Mucosa of rectum (tissue), 2 donors: ENCODE measurements around the gene CYBC1.
A peak's percentile ranks its signal among the peaks of the same experiment; 100 is the strongest.

Experiments used
- H3K27ac ChIP-seq, 2 donors: one replicate each; pipeline ENCODE4 v1.7.0; 2013; ENCODE audit warnings: inconsistent platforms in 2 of 2, low read depth in 2 of 2, low read length in 2 of 2
- H3K27me3 ChIP-seq, 2 donors: one replicate each; pipeline ENCODE4 v1.7.0; 2013; ENCODE audit warnings: low read length in 2 of 2; ENCODE audit not compliant: control insufficient read depth in 2 of 2, insufficient read depth in 2 of 2
- H3K36me3 ChIP-seq, 2 donors: one replicate each; pipeline ENCODE4 v1.7.0; 2013; ENCODE audit warnings: low read length in 2 of 2; ENCODE audit not compliant: control insufficient read depth in 2 of 2, insufficient read depth in 2 of 2
- H3K4me1 ChIP-seq, 2 donors: one replicate each; pipeline ENCODE4 v1.7.0; 2013; ENCODE audit warnings: low read length in 2 of 2, mild to moderate bottlenecking in 1 of 2; ENCODE audit not compliant: control insufficient read depth in 2 of 2, insufficient read depth in 2 of 2
- H3K4me3 ChIP-seq, 2 donors: one replicate each; pipeline ENCODE4 v1.7.0; 2013; ENCODE audit warnings: low read length in 2 of 2
- H3K9ac ChIP-seq, 2 donors: one replicate each; pipeline ENCODE4 v1.7.0; 2013; ENCODE audit warnings: low read length in 2 of 2, low read depth in 1 of 2, mild to moderate bottlenecking in 1 of 2
- H3K9me3 ChIP-seq, 2 donors: one replicate each; pipeline ENCODE4 v1.7.0; 2013; ENCODE audit warnings: low read length in 2 of 2; ENCODE audit not compliant: control insufficient read depth in 2 of 2
- donor health status: healthy.
- donor health status: Normal muscosa, but diverticular disease.

CYBC1 gene

DNA sequence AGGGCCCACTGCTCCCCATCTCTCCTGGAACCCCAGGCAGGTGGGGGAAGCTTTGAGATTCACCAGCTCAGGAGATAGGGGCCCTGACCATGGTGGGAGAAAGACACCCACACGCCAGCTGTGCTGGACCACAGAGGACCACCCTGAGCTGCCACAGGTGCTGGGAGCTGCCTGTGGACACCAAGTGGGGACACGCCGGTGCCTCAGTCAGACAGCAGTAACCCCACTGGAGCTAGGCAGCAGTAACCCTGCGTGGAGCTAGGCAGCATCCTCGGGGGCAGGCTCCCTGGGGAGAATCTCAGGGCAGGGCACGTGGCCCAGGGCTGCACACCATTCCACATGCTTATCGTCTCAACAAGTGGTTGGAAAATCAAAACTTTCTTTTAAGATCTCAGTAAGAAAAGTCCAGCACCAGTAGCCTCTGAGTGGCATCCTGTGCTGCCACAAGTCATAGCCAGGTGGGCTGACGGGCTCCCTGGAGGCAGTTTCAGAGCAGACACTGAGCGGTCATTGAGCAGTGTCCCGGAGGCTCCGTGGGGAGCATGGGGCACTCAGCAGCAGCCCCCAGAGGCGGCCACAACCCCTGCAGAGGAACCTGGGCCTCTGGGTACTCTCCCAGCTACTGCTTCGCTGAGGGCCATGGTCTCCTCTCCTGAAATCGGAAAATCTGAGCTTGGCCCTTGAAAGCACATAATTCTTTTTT, 40.4 kb downstream of the CYBC1 start:
- no peaks in the 10 kb centered on the region for H3K9me3 ChIP-seq
- H3K27me3 ChIP-seq = no peaks in the 10 kb centered on the region
- H3K36me3 ChIP-seq = peaks cover 0 to 3% of the 10 kb centered on the region in 2 donors
- H3K4me3 ChIP-seq = no peak overlapping the region
- H3K27ac ChIP-seq = no peak overlapping the region
- no peak overlapping the region for H3K9ac ChIP-seq
- no peaks in the 10 kb centered on the region for H3K4me1 ChIP-seq

DNA sequence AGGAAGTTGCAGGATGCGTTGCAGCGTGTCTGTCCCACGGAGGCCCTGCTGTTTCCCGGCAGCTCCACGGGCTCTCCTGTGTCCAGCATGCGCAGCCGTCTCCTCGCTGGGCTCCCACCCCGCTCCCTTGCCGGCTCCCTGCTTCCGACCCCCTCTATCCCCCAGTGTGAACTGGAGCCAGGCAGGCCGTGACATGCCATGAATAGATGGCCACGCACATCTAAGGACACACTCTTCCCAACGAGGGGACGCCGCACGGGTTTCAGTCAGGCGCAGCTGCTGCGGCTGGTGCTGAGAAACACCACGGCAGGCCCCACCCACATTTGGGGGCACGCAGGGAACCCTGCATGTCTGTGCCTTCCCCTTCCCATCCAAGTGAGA, 41.6 kb downstream of the CYBC1 start:
- H3K27ac ChIP-seq = no peak overlapping the region
- H3K4me1 ChIP-seq = no peaks in the 10 kb centered on the region
- H3K9me3 ChIP-seq = no peaks in the 10 kb centered on the region
- H3K36me3 ChIP-seq = peaks cover 3 to 7% of the 10 kb centered on the region in 2 donors
- H3K27me3 ChIP-seq = no peaks in the 10 kb centered on the region
- no peak overlapping the region for H3K4me3 ChIP-seq
- H3K9ac ChIP-seq = no peak overlapping the region

DNA sequence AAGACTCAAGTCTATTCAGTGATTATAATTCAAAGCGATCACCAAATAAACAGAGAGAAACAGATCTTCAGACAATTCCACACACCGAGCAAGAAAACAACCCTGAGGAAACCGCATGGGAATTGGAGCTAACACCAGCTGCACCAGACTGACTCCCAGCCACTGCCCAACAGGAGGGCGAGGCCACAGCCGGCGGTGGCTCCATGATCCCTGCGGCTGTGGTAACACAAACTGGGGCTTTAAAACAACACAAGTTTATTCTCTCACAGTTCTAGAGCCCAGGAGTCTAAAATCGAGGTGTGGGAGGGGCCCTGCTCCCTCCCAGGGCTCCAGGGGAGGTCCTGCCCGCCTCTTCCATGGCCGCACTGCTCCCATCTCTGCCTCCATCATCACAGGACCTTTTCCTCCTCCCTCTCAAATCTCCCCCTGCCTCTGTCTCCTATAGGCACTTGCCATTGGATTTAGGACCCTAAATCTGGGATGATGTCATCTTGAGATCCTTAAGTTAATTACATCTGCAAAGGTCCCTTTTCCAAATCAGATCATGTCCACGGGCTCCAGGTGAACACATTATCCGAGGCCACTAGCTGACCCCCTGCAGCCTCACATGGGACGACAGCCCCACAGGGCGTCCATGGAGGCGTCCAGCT, 42.1 kb downstream of the CYBC1 start:
- Histone ChIP-seq H3K9me3 (no peaks in the 10 kb centered on the region), H3K4me1 (no peaks in the 10 kb centered on the region), H3K4me3 (no peak overlapping the region), H3K9ac (no peak overlapping the region), H3K36me3 (peaks cover 8 to 11% of the 10 kb centered on the region in 2 donors), H3K27me3 (no peaks in the 10 kb centered on the region), H3K27ac (no peak overlapping the region)

DNA sequence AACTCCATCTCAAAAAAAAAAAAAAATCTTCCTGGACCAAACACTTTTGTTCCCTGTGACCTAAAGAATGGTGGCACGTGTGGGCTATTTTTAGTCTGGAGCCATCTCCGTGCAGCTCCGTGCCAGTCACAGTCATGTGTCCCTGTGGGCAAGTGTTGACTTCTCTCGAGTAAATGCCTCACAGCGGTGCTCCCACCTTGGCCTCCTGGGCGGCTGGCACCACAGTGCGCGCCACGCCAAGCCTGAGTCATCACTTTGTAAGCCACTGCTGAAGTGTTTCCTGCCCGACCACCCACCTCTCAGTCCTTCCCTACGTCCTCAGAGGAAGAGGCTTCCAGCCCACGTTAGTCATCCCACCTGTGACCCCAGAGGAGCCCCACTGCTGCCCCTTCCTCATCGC, 43.3 kb downstream of the CYBC1 start:
- Histone ChIP-seq H3K4me3 (no peak overlapping the region), H3K27ac (no peak overlapping the region), H3K4me1 (no peaks in the 10 kb centered on the region), H3K9me3 (no peaks in the 10 kb centered on the region), H3K36me3 (peaks cover 8% of the 10 kb centered on the region in 2 donors), H3K27me3 (no peaks in the 10 kb centered on the region), H3K9ac (no peak overlapping the region)

DNA sequence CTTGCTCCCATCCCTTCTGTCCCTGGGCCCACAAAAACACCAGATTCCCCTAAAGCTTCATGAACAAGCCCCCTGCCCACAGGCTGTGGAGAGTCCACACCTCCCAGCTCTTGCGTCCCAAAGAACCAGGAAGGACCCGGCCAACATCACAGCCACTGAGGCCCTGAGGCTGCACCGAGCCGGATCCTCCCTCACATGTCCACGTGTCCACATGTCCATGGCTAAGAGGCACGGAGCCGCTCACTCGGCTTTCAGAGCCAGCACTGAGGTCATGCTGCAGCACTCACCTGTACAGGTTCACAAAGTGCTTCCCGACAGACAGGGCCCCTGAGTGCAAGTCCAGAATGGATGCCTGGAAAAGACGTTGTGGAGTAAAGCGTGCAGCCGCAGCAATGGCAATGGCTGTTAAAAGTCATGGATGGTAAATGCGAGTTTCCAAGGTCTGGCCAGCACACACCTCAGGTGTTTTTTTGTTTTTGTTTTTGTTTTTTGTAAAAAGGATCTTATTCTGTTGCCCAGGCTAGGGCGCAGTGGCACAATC, 44.4 kb downstream of the CYBC1 start:
- Histone ChIP-seq H3K4me1 (no peaks in the 10 kb centered on the region), H3K4me3 (no peak overlapping the region), H3K9me3 (no peaks in the 10 kb centered on the region), H3K27ac (no peak overlapping the region), H3K36me3 (peaks cover 8% of the 10 kb centered on the region in 2 donors), H3K9ac (no peak overlapping the region), H3K27me3 (no peaks in the 10 kb centered on the region)

DNA sequence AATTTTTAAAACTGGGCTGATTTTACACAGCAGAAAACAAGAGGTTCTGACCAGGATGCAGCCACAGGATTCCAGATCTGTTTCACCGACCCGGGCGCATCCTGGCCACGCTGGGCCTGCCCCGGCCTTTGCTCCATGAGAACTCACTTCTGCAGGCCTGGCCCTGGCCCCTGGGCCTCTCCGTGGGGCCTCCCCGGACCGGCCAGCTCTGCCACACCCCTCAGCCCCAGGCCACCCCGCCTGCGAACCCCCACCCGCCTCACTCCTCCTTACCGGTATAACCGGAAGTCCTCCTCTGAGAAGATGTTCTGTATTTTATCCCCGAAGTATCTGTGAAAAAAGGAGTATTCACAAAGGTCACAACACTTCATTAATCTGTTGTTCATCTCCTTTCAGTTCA, 45.5 kb downstream of the CYBC1 start:
- Histone ChIP-seq H3K27ac (no peak overlapping the region), H3K4me3 (no peak overlapping the region), H3K36me3 (peaks cover 8 to 10% of the 10 kb centered on the region in 2 donors), H3K27me3 (no peaks in the 10 kb centered on the region), H3K9ac (no peak overlapping the region), H3K4me1 (peaks cover 0 to 3% of the 10 kb centered on the region in 2 donors), H3K9me3 (no peaks in the 10 kb centered on the region)

DNA sequence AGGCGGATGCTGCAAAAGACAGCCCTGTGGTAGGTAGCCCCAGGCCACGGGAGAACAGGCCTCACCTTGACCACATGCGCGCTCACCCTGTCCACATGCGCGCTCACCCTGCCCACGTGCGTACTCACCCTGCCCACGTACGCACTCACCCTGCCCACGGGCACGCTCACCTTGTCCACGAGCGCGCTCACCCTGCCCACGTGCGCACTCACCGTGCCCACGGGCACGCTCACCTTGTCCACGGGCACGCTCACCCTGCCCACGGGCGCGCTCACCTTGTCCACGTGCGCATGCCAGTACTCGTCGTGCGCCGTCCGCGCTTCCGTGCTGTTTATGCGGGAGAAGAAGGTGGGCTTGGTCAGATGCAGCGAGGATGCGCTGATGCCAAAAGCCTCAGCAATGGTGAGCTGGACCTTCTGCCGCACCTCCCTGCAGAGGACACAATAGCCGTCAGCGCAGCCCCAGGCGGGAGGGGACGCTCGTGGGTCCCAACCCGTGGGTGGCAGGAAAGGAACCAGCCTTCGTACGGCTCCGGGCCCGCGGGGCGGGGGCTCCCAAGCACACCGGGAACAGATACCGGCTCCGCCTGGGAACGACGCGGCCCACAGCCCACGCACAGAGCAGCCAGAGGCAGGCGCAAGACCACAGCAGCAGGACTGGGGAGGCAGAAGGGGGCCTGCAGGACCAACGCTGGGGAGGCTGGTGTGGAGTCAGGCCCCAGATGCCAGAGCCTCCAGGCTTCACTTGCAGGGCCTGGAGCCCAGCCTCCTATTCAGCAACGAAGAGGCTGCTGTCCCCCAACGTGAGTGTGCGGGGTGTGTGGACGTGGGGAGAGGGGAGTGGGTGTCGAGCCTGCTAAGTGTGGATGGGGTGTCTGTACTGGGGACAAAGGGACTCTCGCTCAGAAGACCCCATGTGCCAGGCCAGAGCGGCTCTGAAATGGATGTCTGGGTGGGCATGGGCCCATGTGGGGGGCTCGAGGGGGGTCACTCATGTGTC, 46.6 kb downstream of the CYBC1 start:
- H3K4me1 ChIP-seq = peaks cover 0 to 3% of the 10 kb centered on the region in 2 donors
- H3K9ac ChIP-seq = no peak overlapping the region
- H3K4me3 ChIP-seq = no peak overlapping the region
- peaks cover 11% of the 10 kb centered on the region in 2 donors for H3K36me3 ChIP-seq
- H3K9me3 ChIP-seq = no peaks in the 10 kb centered on the region
- H3K27ac ChIP-seq = no peak overlapping the region
- no peaks in the 10 kb centered on the region for H3K27me3 ChIP-seq

DNA sequence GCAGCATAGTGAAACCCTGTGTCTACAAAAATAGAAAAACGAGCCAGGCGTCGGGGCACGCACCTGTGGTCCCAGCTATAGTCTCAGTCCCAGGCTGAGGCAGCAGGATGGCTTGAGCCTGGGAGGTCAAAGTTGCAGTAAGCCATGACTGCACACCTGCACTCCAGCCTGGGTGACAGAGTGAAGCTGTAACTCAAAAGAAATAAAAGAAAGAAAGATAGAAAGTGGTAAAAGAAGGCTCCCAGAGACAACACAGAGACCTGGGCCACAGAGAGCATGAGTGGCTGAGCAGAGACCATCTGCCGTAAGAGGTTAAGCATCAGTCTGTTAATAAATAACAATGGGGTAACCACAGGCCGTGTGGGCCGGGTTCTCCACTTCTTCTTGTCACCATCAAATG, 47.7 kb downstream of the CYBC1 start:
- Histone ChIP-seq H3K27ac (no peak overlapping the region), H3K4me1 (peaks cover 0 to 3% of the 10 kb centered on the region in 2 donors), H3K27me3 (no peaks in the 10 kb centered on the region), H3K4me3 (no peak overlapping the region), H3K9ac (no peak overlapping the region), H3K36me3 (peaks cover 11% of the 10 kb centered on the region in 2 donors), H3K9me3 (no peaks in the 10 kb centered on the region)

DNA sequence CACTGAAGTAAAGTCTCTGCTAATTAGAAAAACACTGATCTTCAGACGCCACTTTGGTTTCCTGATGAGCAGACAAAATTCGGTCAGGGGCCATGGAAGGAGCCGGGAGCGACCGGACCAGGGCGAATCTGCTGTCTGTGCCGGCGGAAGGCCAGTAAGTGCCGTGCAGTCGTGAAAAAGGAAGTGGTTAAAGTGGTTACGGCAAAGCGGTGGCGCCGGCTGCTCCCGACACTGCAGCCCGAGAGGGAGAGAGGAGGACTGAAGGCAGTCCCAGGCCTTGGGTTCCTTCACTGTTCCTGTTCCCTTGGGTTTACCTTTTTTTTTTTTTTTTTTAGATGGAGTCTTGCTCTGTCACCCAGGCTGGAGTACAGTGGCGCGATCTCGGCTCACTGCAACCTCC, 49.7 kb downstream of the CYBC1 start:
- H3K9ac ChIP-seq = no peak overlapping the region
- H3K27ac ChIP-seq = no peak overlapping the region
- peaks cover 11 to 14% of the 10 kb centered on the region in 2 donors for H3K36me3 ChIP-seq
- peak overlapping the region in 1 of 2 donors; percentile 42 for H3K4me3 ChIP-seq
- H3K9me3 ChIP-seq = no peaks in the 10 kb centered on the region
- no peaks in the 10 kb centered on the region for H3K27me3 ChIP-seq
- H3K4me1 ChIP-seq = peaks cover 0 to 3% of the 10 kb centered on the region in 2 donors
